GM10266 (cell line): ENCODE data around the gene ZC3H18.
"Not testable (repeated sequence)": the region's sequence is repeated elsewhere in the genome, so short reads cannot be mapped to it uniquely, and the experiment has no call there.

Source experiments
- DNase-seq: peaks from one replicate; pipeline ENCODE4 v3.0.0; 2012; ENCODE audit errors: extremely low spot score
- CTCF ChIP-seq: IDR thresholded peaks from 2 replicates; pipeline ENCODE4 v1.5.1; 2012; ENCODE audit warnings: mild to moderate bottlenecking, low read depth; ENCODE audit not compliant: control insufficient read depth, insufficient read depth; ENCODE audit errors: missing control alignments

Gene ZC3H18

GRCh38 chr16:88659160-88659559 is 89.0 kb downstream of the ZC3H18 start:
- no peak for DNase-seq
- TF ChIP-seq CTCF: no peak

- TF ChIP-seq CTCF: no peak
- no peak for DNase-seq
These were observed 91.3 kb downstream of the ZC3H18 start for GRCh38 chr16:88661468-88661867.

- TF ChIP-seq CTCF: no peak
- DNase-seq: no peak
These were observed 92.1 kb downstream of the ZC3H18 start for GRCh38 chr16:88662222-88662842.

- peak; percentile 100 for DNase-seq
- TF ChIP-seq CTCF: no peak
These were observed 92.8 kb downstream of the ZC3H18 start, which contains the start of gene MVD for GRCh38 chr16:88662843-88663606. Gene MVD (minus strand): TSS chr16:88663091. CDS start chr16:88663080, 11 bp downstream.

DNA sequence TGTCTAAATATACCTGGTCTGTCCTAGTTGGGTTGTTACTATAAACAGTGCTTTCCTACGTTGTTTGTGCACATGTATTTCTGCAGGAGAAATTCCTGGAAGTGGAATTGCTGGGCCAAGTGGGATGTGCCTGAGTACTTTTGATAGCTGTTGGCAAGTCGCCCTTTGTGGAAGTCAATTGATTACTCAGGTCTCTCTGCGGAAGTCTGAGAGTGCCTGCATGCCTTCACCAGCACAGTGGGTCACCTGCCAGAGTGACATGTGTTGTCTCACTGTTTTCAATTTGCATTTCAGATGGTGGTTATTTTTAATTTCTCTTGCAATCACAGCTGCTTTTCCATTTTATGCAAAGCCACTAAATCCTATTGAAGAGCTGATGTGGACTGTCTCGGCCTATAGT is 94.9 kb downstream of the ZC3H18 start:
- DNase-seq: no peak
- no peak for TF ChIP-seq CTCF

DNA sequence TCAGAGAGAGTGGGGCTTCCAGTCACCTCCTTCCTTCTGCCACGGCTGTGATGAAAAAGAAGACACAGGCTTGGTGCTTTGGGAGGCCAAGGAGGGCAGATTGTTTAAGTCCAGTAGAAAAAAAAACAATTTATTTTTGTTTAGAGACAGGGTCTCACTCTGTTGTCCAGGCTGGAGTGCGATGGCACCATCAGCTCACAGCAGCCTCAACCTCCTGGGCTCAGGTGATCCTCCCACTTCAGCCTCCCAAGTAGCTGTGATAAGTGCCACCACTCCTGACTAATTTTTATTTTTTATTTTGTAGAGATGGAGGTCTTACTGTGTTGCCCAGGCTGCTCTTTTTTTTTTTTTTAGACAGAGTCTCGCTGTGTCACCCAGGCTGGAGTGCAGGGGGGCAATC is 95.4 kb downstream of the ZC3H18 start:
- TF ChIP-seq CTCF: no peak
- no peak for DNase-seq

- TF ChIP-seq CTCF: no peak
- DNase-seq: no peak
These were observed 97.3 kb downstream of the ZC3H18 start for GRCh38 chr16:88667461-88667860.

GRCh38 chr16:88669493-88669892 is 99.3 kb downstream of the ZC3H18 start:
- not testable (repeated sequence) for DNase-seq
